Activated CD8-positive, alpha-beta T cell treated with anti-CD3 and anti-CD28 coated beads, Interleukin-2, amount 10 ng/mL, durations not matched to agents 7 days and 5 days (primary cell): ENCODE data around the gene CNP. TPM values are rescaled to one million over a fixed set of nuclear protein-coding genes. Genes with fewer than 3 reads are reported as not detected.

ENCODE experiments used
- ATAC-seq: fragments of 150-1000 bp; cut with Tn5 transposase; one replicate; pipeline ENCODE4 v1.10.0; 2021; ENCODE audit warnings: moderate library complexity
- CTCF ChIA-PET: fragments of 350-600 bp; sonication (Branson Sonifier 250); formaldehyde crosslinking; loops from one replicate; lab custom pipeline; 2021; ENCODE audit warnings: antibody characterized with exemption; lab: Charles Lee
- POLR2A ChIA-PET: fragments of 350-600 bp; sonication (Branson Sonifier 250); formaldehyde crosslinking; loops from one replicate; lab custom pipeline; 2021; ENCODE audit warnings: antibody characterized with exemption; lab: Charles Lee
- DNase-seq: peaks from one replicate; pipeline ENCODE4 v3.0.0-alpha.2; 2020
- H3K27ac Mint-ChIP-seq: one replicate; pipeline ENCODE4 v1.8.0; 2021; ENCODE audit warnings: mild to moderate bottlenecking, mixed read lengths
- H3K27me3 Mint-ChIP-seq: one replicate; pipeline ENCODE4 v1.8.0; 2021; ENCODE audit warnings: low read depth, mixed read lengths
- H3K36me3 Mint-ChIP-seq: one replicate; pipeline ENCODE4 v1.8.0; 2021; ENCODE audit warnings: low read depth, mixed read lengths
- H3K4me1 Mint-ChIP-seq: one replicate; pipeline ENCODE4 v1.8.0; 2021; ENCODE audit warnings: low read depth, mixed read lengths
- H3K4me3 Mint-ChIP-seq: one replicate; pipeline ENCODE4 v1.8.0; 2021; ENCODE audit warnings: mild to moderate bottlenecking, mixed read lengths
- H3K9me3 Mint-ChIP-seq: one replicate; pipeline ENCODE4 v1.8.0; 2022; ENCODE audit warnings: mixed read lengths; ENCODE audit not compliant: insufficient read depth
- total RNA-seq, 2 experiments: library from RNA; stranded (reverse); gene quantifications; one replicate each; pipeline ENCODE4 v1.2.3, GENCODE V29; 2021

Gene CNP
- total RNA-seq, result 10 to 100 TPM; 93.4 to 94.6 TPM

DNA sequence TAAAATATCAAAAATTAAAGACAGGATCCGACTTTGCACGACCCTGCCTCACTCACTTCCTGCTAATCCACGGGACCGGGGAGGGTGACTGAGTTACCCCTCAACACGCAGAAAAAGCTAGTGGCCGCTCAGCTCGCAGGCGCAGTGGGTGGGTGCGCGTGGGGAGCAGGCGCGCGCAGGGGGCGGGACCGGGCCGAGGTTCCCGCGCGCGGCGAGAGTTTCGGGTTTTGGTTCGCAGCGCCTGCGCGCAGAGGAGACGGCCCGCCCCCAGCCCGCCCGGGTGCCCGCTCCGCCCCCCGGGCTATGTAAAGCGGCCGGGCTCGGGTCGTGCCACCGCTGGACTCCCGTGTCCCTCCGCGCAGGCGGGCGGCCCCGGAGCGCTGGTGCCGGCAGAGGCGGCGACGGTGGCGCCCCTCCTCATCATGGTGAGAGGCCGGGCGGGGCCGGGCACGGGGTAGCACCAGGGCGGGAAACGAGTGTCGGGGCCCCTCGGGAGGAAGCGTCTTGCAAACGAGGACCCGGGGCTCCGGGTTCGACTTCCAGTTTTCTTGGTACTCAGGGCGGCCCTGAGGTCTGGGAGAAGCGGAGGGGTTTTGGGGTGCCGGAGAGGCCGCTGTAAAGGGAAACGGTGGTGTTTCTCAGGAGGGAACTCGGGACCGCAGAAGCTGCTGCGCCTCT is at the start of gene CNP:
TSS of gene CNP (plus strand) at position 333 of the 678 bp plus-strand sequence. CDS start at position 423, 90 bp downstream.
- H3K9me3 Mint-ChIP-seq, result no peaks in the 10 kb centered on the region
- H3K27ac Mint-ChIP-seq, result peak within 1 kb of the TSS; percentile 83
- ChIA-PET POLR2A (interaction anchor here (0.5 to 5.5 kb wide), 18 partner anchors 13 to 439 kb away, joined by 3 to 60 read pairs (median 6); partner anchors contain the start of genes ACLY, DHX58, DNAJC7 and KAT2A), CTCF (interaction anchor here (0.9 to 5.4 kb wide), 11 partner anchors 36 to 215 kb away, joined by 3 to 25 read pairs (median 5); partner anchors contain the start of genes ACLY, DNAJC7, KAT2A and KCNH4)
- no peaks in the 10 kb centered on the region for H3K27me3 Mint-ChIP-seq
- H3K4me1 Mint-ChIP-seq, result peaks cover 47% of the 10 kb centered on the region
- ATAC-seq (peak; percentile 83), DNase-seq (peak; percentile 93)
- peak within 1 kb of the TSS; percentile 83 for H3K4me3 Mint-ChIP-seq
- peaks cover 28% of the 10 kb centered on the region for H3K36me3 Mint-ChIP-seq

DNA sequence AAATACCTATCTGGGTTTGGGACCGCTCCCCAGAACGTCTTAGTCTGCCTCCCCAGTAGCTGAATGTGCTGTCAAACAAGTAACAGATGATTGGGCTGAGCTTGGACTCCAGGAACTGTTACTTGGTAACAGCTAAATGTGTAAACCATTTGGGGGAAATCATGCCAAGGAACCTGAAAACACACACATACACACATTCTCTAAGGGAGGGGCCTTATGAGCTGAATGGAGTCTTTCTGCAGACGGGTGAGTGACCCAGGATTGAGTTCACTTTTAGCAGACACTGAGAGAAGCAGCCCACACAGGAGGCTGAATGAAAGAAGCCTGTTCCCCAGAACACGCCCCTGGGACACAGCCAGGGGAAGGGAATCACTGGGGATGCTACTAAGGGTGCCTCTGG is 49.4 kb upstream of the CNP start:
- no peak for ATAC-seq
- Mint-ChIP-seq H3K27ac (peak overlapping the region; percentile 95), H3K4me1 (peaks cover 44% of the 10 kb centered on the region), H3K36me3 (peaks cover 37% of the 10 kb centered on the region), H3K9me3 (no peaks in the 10 kb centered on the region), H3K27me3 (no peaks in the 10 kb centered on the region), H3K4me3 (peak overlapping the region; percentile 93)
- ChIA-PET POLR2A (interaction anchor here (1.1 to 2.9 kb wide), 5 partner anchors 12 to 693 kb away, joined by 3 to 49 read pairs (median 8); partner anchors contain the start of genes EIF1, KLHL11, ODAD4 and TUBG1), CTCF (interaction anchor here (0.5 to 1.5 kb wide), 3 partner anchors 9 to 270 kb away, joined by 3 to 4 read pairs (median 4); partner anchors contain the start of gene DNAJC7)
- no peak for DNase-seq

DNA sequence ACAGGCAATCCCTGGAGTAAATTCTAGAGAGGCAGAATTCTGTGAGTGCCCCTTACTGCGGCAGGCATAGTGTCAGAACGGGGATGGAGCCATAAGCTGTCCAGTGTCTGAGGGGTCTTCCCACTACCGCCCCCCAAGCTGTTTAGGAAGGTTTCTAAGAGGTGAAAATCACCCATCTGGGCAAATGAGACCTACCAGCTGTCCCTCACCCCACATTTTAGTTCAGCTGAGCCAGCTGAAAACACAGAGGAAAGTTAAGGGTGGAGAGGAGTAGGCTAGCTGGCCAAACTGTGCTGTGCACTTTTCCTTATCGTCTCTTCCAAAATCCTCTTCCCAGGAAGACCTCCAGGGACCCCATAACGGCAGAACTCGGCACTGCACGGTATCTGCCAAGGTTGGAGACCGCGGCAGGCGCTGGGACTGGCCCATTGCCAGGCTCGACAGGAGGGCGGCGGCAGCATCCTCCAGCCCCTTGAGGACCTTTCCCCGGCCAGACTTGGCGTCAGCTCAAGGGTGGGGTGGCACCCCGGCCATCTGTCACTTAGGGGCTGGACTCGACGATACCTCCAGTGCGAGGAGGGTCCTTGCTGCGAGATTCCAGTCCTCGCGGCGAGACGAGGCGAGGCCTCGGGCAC is 48.8 kb upstream of the CNP start:
- H3K9me3 Mint-ChIP-seq, result no peaks in the 10 kb centered on the region
- ATAC-seq, result peak; percentile 15
- POLR2A ChIA-PET, result interaction anchor here (0.8 to 2.9 kb wide), 10 partner anchors 8 to 692 kb away, joined by 3 to 49 read pairs (median 8); partner anchors contain the start of genes CNP, DHX58, DNAJC7 and EIF1

DNA sequence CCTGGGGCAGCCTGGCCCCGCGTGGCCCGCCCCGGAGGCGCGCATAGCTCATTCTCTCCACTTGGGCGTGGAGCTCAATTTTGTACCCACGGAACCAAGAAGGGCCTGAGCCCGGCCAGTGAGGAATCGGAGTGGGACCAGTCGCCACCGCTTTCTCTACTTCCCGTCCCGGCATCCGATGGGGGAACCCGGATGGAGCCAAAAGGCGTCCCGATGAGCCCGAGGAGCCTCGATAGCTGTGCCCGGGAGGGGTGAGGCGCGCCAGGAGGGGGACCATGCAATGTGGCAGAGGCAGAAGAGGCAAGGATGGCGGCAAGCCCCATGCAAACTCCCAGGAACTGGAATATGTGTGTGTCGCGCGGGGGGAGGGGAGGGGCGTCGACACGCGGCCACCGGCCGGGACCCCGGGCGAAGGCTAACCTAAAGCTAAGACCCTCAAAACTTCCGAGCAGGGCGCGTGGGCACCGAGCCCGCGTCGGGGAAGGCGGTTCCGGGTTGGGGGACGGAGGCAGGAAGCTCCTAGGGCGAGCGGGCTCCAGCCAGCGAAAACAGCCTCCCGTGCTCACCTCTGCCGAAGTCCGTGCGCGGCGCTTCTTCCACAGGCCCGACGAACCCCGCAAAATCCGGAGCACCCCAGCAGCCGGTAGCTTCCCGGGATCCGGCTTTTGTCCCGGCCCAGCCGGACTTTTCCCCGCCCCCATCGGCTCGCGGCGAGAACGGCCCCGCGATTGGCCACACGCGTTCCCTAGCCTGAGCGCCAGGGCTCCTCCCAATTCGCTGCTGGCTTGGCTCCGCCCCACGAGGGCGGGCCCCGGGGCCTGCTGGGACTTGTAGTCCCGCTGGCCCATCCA is 48.1 kb upstream of the CNP start, which contains the start of gene ACLY:
TSS of gene ACLY (minus strand) at position 638 of the 851 bp plus-strand sequence. CDS start 5,078 bp downstream, outside the sequence.
- DNase-seq (peak; percentile 98), ATAC-seq (peak; percentile 94)
- H3K36me3 Mint-ChIP-seq, result peaks cover 25% of the 10 kb centered on the region
- CTCF ChIA-PET, result interaction anchor here (0.8 to 1.6 kb wide), 6 partner anchors 8 to 200 kb away, joined by 3 to 13 read pairs (median 4); partner anchors contain the start of genes DNAJC7 and ODAD4
- POLR2A ChIA-PET, result interaction anchor here (0.5 to 2.9 kb wide), 14 partner anchors 9 to 362 kb away, joined by 3 to 49 read pairs (median 6); partner anchors contain the start of genes CNP, DHX58, DNAJC7 and EIF1
- H3K27ac Mint-ChIP-seq, result peak within 1 kb of the TSS; percentile 95
- no peaks in the 10 kb centered on the region for H3K9me3 Mint-ChIP-seq
- H3K4me3 Mint-ChIP-seq, result peak within 1 kb of the TSS; percentile 93
- no peaks in the 10 kb centered on the region for H3K27me3 Mint-ChIP-seq
- peaks cover 41% of the 10 kb centered on the region for H3K4me1 Mint-ChIP-seq

More for the DNA sequence above, 48.8 kb upstream of the CNP start:
- CTCF ChIA-PET, result interaction anchor here (1.0 to 1.6 kb wide), 5 partner anchors 8 to 201 kb away, joined by 3 to 13 read pairs (median 4); partner anchors contain the start of genes DNAJC7 and ODAD4
- peaks cover 44% of the 10 kb centered on the region for H3K4me1 Mint-ChIP-seq
- H3K4me3 Mint-ChIP-seq, result peak overlapping the region; percentile 93
- H3K27ac Mint-ChIP-seq, result peak overlapping the region; percentile 95
- peaks cover 31% of the 10 kb centered on the region for H3K36me3 Mint-ChIP-seq
- peak; percentile 45 for DNase-seq
- H3K27me3 Mint-ChIP-seq, result no peaks in the 10 kb centered on the region

DNA sequence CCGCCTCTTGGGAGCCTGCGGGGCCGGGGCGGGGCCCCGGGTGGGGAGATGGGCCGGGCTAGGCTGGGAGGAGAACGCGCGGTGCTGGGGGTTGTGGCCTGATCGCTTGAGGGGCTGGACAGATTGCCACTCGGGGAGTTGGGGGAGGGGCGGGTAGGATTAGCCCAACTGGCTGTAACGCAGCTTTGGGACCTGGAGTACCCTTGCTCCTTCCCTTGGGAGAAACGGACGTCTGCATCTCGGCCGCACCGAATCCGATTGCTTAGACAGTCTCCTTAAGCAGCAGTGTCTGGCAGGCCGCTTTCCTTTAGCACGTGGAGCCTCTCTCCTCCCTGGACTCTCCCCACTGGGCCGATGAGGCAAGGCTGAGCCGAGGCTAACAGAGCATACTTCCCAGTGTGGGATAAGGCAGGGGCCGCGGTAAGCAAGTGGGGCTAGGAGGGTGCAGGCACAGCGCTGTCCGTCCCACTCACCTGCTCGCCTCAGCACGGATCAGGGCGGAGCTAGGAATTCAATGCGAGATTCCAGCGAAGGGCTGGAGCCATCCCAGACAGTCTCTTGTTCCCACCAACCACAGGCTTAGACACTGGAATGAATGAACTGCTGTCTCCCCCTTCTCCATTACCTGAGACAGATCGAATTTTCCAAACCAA is 47.3 kb upstream of the CNP start:
- ChIA-PET CTCF (interaction anchor here (0.8 to 1.6 kb wide), 2 partner anchors 11 to 44 kb away, joined by 8 to 13 read pairs; partner anchors contain the start of gene ODAD4), POLR2A (interaction anchor here (1.5 to 2.9 kb wide), 7 partner anchors 10 to 230 kb away, joined by 8 to 49 read pairs (median 9); partner anchors contain the start of genes CNP, DHX58, EIF1 and KLHL11)
- Mint-ChIP-seq H3K36me3 (peaks cover 21% of the 10 kb centered on the region), H3K27me3 (no peaks in the 10 kb centered on the region), H3K4me3 (peak overlapping the region; percentile 93), H3K9me3 (no peaks in the 10 kb centered on the region), H3K27ac (peak overlapping the region; percentile 95), H3K4me1 (peaks cover 37% of the 10 kb centered on the region)
- no peak for DNase-seq
- peak; percentile 24 for ATAC-seq

DNA sequence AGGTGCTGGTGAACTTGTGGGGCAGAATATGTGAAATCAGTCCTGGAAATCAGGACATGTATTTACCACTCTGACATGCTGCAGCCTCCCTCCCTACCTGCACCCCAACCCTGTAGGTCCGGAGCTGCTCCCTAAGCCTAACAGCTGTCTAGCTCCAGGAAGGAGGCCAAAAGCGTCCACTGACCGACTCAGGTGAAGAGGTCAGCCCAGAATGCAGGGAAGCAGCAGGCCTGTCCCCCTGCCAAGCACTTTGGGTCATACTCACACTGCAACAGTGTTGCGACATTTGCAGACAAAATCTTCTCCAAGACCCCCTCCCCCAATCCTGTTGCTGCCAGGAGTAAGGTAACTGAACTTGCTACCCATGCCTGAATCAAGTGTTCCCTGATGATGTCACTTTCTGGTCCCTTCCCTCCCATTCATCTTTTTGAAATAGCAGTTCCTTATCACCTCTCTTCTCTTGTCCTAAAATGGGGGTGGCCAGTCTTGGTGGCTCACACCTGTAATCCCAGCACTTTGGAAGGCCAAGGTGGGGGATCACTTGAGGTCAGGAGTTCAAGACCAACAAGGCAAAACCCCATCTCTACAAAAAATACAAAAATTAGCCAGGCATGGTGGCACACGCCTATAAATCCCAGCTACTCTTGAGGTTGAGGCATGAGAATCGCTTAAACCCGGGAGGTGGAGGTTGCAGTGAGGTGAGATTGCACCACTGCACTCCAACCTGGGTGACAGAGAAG is 46.6 kb upstream of the CNP start:
- Mint-ChIP-seq H3K27me3 (no peaks in the 10 kb centered on the region), H3K4me1 (peaks cover 30% of the 10 kb centered on the region), H3K27ac (peak overlapping the region; percentile 32), H3K4me3 (peak overlapping the region; percentile 93), H3K9me3 (no peaks in the 10 kb centered on the region), H3K36me3 (peaks cover 18% of the 10 kb centered on the region)
- DNase-seq, result no peak
- ATAC-seq, result no peak
- POLR2A ChIA-PET, result interaction anchor here (2.5 to 2.9 kb wide), 2 partner anchors 9 to 46 kb away, joined by 9 to 49 read pairs; partner anchors contain the start of genes CNP and ODAD4
- CTCF ChIA-PET, result no interaction called here

DNA sequence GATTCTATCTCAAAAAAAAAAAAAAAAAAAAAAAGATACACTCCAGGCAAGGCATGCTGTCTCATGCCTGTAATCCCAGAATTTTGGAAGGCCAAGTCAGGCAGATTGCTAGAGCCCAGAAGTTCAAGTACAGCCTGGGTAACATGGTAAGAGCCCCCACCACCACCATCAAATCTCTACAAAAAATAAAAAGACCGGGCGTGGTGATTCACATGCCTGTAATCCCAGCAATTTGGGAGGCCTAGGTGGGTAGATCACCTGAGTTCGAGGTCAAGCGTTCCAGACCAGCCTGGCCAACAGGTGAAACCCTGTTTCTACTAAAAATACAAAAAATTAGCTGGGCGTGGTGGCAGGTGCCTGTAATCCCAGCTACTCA is 46.0 kb upstream of the CNP start:
- Mint-ChIP-seq H3K4me3 (no peak overlapping the region), H3K27me3 (no peaks in the 10 kb centered on the region), H3K27ac (no peak overlapping the region), H3K9me3 (no peaks in the 10 kb centered on the region), H3K4me1 (peaks cover 26% of the 10 kb centered on the region), H3K36me3 (peaks cover 16% of the 10 kb centered on the region)
- ChIA-PET POLR2A (no interaction called here), CTCF (no interaction called here)
- ATAC-seq (no peak), DNase-seq (no peak)

DNA sequence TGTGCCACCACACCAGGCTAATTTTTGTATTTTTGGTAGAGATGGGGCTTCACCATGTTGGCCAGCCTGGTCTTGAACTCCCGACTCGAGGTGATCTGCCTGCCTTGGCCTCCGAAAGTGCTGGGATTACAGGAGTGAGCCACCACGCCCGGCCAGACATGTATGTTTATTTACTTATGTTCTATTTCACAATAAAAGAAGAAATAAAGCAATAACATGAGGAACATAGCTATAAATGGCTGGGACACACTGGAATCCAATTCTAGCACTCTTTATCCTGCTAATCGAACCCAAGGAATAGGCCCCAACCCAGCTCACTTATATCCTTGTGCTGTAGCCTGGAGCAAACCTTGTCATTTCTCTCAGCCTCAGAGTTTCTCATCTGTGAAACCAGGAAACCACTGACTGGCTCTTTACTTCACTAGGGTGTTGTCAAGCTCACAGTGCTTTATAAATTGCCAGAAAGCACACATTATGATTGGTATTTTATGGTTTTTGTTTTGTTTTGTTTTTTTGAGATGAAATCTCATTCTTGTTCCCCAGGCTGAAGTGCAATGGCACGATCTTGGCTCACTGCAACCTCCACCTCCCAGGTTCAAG is 40.5 kb upstream of the CNP start:
- H3K4me3 Mint-ChIP-seq, result no peak overlapping the region
- POLR2A ChIA-PET, result interaction anchor here (0.9 to 1.7 kb wide), 2 partner anchors 12 to 41 kb away, joined by 3 to 8 read pairs; partner anchors contain the start of gene CNP
- H3K4me1 Mint-ChIP-seq, result peaks cover 29% of the 10 kb centered on the region
- H3K27ac Mint-ChIP-seq, result no peak overlapping the region
- DNase-seq (no peak), ATAC-seq (no peak)
- no peaks in the 10 kb centered on the region for H3K27me3 Mint-ChIP-seq
- H3K36me3 Mint-ChIP-seq, result peaks cover 5% of the 10 kb centered on the region
- no peaks in the 10 kb centered on the region for H3K9me3 Mint-ChIP-seq
- CTCF ChIA-PET, result interaction anchor here (0.5 to 1.1 kb wide), 2 partner anchors 9 to 35 kb away, joined by 3 to 4 read pairs; no protein-coding TSS in a partner anchor

DNA sequence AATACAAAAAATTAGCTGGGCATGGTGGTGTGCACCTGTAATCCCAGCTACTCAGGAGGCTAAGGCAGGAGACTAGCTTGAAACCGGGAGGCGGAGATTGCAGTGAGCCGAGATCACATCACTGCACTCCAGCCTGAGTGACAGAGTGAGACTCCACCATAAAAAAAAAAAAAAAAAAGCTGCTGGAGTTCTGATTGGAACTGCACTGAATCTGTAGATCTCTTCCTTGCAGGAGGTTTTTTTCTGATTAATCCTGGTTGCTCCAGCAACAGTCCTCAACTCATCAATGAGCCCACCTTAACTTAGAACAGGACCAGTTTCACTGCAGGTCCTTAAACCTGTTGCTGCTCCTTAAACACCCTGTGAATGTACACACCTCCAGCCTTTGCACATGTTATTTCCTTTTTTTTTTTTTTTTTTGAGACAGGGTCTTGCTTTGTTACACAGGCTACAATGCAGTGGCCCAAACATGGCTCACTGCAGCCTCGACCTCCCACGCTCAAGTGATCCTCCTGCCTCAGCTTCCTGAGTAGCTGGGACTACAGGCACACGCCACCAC is 37.8 kb upstream of the CNP start:
- DNase-seq, result no peak
- Mint-ChIP-seq H3K4me3 (peak overlapping the region; percentile 96), H3K36me3 (peaks cover 5% of the 10 kb centered on the region), H3K4me1 (peaks cover 53% of the 10 kb centered on the region), H3K27me3 (no peaks in the 10 kb centered on the region), H3K9me3 (no peaks in the 10 kb centered on the region), H3K27ac (peak overlapping the region; percentile 58)
- POLR2A ChIA-PET, result interaction anchor here (3.8 kb wide), 1 partner anchor 10 kb away, joined by 49 read pairs; the partner anchor contains the start of gene ACLY
- ATAC-seq, result no peak
- CTCF ChIA-PET, result interaction anchor here (0.6 to 2.6 kb wide), 5 partner anchors 31 to 182 kb away, joined by 3 to 22 read pairs (median 5); partner anchors contain the start of genes DNAJC7 and P3H4
